Stimulated activated CD4-positive, alpha-beta T cell treated with anti-CD3 and anti-CD28 coated beads, Interleukin-4, amount 100 ng/mL, for 4 hours (primary cell): ENCODE measurements around the gene KCNH1.

Experiments used
- DNase-seq, 2 experiments: peaks; one replicate each; pipeline ENCODE4 v3.0.0-alpha.2; 2020

The KCNH1 gene

DNA sequence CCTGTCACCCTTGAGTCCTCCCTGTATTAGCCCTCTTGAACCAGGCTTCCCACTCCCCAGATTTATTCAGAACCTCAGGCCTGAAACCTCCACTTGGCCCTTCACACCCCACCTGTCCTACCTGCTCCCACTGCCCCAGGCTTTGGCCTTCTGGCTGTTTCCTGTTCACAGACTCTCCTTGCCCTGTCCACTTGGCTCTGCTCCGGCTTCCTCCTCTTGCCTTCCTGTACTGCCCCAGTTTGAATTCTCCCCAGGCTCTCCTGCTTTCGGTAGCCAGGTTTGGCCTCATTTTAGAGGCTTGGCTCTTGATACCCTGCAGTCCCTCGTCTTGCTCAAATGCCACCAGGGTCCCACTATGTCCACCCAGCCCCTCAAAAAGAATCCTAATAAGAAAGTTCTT, 385.2 kb downstream of the KCNH1 start:
- DNase-seq, result no peak

DNA sequence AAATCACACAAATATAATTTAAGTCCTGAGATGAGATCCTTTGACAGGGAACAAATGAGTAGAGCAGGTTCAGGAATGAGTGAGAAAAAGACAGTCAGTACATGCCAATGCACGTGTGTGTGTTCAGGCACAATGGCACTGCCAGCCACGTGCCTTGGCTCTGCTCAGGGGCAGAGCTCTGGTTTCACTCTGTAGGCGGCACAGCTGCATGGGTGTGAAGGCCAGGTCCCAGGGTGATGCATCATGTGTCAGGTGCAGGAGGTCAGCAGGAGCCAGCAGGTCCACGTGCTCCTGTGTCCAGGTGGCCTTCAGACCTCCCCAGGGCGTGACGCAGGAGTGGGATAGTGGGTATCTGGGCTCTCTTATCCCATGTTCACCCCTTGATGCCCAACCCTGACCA, 386.1 kb downstream of the KCNH1 start:
- DNase-seq, result no peak

DNA sequence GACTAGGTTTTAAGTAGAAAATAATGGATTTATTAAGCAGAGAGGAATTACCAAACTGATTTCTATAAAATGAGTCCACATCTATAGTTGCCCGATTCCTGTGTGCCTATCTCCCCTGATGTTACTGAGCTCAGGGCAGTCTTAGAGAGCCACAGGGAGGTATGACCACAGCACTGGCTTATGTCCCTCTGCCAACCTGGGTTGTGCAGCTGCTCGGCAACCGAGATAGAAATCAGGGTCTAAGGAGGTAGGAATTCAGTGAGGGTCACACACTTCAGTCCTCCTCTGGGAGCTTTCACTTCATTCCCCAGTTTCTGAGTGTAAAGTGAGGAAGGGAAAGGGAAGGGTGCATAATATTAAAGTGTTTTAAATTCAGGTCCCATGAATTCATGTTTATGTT, 386.8 kb downstream of the KCNH1 start:
- DNase-seq, result no peak

DNA sequence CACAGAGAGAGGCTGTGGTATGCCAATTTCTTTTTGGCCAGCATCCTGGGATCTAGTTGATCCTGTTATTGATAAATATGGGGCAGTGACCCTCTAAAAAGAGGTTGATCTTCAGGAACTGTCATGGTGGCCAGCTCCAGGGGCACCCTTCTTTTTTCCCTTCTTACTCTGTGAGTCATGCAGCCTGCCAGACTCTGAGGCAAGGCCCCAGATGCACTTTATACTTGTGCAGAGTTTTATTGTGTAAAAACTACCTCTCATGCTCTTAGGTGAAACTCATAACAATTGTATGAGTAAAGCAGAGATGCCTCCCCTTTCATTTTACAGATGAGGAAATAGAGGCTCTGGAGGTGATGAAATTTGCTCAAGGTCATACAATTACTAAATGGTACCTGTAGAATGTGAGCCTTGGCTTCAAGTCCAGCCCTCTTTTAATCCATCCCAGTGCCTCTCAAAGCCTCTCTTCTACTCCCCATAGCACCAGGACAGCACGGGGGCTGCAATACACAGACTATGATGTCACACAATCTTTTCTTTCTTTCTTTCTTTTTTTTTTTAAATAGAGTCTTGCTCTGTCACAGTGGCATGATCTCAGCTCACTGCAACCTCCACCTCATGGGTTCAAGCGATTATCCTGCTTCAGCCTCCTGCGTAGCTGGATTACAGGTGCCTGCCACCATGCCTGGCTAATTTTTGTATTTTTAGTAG, 387.8 kb downstream of the KCNH1 start:
- no peak for DNase-seq

DNA sequence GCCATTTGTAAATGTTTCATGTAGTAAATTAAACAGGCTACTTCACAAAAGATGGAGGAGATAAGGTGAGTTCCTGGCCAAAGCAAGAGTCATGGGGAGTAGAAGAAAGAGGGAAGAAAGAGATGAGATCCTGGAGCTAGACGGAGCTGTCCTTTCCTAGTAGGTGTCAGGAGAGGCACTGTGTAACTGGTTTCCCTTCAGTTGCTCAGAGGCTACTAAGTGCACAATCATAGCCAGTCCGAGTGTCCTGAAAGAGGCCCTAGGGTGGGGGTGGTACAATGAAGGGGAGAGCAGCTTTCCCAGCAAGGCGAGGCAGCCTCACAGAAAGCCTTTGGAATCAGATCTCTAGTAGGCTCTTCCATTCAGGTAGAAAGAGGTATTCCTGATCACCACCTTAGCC, 390.9 kb downstream of the KCNH1 start:
- DNase-seq, result no peak

DNA sequence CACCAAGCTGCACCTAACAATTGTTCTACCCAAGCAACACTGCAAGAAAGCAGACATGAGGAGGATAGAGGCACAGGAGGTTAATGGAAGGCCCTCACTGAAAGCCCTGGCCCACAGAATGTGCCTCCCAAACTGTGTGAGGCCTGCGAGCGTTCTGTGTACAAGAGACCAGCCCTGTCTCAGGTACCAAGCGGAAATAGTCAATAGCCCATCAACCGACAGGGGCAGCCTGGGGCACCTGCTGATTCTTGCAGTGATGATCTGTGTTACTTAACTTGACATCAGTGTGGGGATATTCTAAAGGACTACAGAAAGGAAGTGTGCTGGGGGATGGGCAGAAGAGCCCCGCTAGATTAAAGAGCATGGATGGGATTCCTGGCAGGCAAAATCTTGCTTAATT, 392.4 kb downstream of the KCNH1 start:
- no peak for DNase-seq

DNA sequence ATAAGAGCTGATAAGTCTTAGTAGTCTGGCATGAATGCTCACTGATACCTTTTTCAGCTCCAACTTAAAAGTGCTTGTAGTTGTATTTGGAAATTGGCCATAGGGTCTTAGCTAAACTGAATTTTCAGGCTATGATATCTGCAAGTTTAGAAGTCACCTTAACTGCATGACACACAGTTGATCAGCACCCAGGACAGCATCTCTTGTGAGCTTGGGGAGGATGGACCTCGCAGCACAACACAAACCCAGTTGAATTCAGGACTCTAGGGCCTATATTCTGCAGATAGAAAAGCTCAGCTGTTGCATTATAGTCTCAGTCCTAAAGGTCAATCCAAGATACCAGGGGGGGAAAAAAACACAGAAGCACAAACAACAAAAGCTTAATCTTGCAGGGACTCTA, 394.3 kb downstream of the KCNH1 start:
- no peak for DNase-seq

DNA sequence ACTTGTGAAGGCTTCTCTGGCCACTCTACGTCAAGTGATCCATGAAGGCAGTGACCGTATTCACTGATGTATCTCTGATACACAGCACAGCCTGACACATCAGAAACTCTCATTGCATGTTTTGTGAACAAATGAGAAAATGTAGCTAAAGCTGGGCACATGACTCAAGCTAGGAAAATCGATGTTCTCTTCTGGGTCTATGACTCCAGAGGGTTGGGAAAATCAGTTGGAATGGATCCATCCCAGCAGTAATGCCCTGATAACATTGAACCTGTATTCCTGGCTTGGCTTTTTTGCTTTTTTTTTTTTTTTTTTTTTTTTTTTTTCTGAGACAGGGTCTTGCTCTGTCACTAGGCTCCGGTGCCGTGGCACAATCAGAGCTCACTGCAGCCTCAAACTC, 395.7 kb downstream of the KCNH1 start:
- DNase-seq, result no peak

DNA sequence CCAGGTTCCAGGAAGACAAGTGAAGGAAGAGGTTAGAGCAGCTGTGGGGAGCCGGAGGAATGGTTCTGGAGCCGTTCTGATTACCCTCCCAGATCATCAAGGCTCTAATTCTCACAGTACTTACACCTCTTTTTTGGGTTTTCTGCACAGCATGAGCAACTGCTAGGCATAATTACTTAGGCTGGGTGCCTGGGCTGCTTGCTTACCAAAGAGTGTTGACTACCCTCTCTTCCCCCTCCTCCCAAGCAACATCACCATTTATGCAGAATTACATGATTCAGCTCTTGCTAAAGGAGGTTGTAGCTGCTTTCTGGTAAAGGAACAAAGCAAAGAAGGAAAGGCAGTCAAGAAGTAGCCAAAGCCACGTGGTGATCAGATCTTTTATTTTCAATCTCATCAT, 397.2 kb downstream of the KCNH1 start:
- DNase-seq, result no peak

DNA sequence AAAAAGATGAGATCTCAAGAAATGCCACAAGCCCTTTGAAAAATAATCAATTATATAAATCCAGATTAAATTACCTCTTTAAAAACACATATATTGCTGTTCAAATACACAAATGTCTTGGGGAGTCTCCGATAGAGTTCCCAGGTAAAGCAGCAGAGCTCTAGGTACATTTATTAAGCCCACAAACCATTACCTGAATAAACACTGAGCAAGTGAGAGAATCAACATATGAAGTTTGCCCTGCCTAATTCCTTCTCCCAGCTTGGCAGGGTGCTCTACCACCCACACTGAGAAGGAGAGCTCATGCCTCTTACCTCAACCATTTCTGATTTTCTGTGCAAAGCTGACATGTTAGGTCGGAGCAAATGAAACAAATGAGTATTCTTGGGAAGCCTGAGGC, 402.4 kb downstream of the KCNH1 start:
- no peak for DNase-seq

DNA sequence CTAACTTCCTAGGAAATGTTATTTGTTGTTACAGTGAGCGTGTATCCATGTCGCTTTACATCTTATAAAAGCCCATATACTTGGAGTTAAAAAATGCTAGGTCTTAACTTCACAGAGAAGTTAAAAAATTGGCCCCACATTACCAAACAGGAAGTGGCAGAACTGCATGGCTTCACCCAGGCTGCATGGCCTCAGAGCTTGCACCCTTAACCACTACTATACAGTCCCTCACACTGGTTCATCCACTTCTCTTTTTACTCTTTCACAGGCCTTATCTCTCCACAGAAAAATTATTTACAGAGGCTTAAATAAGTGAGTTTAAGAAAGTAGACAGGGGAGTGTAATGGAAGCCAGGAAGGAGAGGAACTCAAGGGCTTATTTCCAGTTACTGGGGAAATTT, 402.8 kb downstream of the KCNH1 start:
- DNase-seq, result no peak

DNA sequence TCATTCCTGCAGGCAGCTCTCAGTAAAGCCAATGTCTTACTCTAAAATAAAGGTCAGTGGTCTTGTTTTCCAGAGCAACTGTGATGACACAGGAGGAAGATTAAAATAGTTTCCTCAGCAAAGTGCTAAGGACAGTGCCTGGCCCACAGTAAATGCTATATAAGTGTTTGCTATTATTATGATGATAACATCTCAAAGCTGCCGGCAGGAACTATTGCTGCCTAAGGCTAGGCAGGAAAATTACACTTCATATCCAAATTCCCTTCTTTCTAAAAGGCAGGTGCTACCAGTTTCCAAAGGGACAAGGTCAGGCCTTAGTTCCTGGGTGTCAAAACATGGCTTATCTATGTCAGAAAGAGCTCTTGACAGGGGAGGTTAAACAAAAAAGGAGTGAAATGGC, 403.9 kb downstream of the KCNH1 start:
- no peak for DNase-seq

DNA sequence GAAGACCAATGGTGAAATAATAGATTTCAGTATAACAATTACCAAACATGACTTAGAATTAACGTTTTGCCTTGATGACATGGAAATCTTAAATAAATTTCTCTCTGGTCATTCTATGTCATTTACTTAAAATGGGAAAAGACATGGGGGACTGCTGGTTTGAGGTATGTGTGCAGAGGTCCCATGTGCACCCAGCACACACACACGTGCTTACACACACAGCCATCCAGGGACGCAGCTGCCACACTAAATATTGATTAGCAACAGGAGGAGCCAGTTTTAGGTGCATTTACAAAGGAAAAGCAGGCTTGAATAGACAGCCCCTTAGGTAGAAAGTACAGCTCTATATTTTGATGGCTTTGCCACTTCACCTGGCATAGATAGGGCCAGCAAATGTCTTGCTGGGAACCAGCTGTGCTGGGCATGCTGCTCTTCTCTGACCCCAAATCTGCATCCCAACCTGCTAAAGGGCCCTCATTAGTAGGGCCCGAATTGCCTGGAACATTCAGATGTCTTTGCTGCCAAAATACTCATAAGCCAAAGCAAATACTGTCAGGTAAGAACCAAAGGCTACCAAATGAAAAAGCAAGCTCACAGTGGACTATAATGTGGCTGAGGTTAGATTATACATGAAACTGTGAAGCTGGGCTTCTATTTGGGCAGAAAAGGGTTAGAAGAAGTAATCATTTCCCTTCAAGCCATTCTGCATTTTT, 405.4 kb downstream of the KCNH1 start:
- no peak for DNase-seq

DNA sequence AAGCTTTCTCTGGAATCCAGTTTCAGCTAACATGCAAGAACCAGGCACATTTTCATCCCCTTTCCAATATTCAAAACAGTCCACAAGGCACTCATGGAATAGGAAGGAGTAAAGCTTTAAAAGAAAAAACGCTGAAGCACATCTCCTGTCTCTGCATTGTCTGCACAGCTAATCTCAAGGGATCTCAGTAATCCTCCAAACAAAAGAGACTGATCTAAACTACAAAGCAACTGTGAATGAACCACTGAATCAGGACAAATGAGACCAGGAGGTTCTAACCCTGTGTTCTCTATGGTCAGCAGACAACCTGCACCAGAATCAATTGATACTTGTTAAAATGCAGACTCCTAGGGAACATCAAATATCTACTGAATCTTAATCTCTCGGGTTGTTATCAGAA, 406.2 kb downstream of the KCNH1 start:
- DNase-seq, result no peak

DNA sequence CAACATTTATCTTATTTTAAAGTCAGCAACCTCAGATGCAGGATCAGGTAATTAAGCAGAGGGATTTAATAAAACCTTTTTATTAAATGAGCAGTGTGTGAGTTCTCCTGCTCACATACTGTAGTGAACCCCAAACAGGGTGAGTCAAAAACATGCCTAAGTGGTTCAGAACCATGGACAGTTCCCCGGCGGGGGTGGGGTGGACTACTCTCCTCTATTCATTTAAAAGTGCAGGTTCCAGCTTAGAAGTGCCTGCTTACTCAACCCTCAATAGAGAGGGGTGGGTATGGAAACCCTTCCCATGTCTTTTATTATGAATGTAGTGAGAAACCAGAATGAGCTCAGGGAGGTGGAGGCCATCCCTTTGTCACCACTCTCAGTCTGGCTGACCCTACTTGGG, 407.3 kb downstream of the KCNH1 start:
- DNase-seq, result no peak

DNA sequence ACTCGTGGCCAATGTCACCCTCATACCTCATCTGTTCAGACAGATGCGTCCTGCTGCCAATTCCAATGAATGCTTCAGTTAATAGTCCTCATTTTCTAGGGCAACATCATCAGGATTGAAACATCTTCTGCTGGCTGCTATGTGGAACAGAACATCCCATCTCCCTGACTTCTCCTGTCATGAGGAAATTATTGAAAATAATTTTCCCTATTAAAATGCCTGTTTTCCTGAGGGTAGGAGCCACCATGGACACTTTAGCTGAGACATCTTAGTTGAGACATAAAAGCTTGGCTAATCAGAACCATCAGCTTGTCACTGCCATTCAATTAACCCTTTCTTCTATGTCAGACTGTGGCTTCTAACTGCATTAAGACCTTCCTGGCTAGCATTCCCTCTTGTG, 409.2 kb downstream of the KCNH1 start:
- DNase-seq, result no peak

DNA sequence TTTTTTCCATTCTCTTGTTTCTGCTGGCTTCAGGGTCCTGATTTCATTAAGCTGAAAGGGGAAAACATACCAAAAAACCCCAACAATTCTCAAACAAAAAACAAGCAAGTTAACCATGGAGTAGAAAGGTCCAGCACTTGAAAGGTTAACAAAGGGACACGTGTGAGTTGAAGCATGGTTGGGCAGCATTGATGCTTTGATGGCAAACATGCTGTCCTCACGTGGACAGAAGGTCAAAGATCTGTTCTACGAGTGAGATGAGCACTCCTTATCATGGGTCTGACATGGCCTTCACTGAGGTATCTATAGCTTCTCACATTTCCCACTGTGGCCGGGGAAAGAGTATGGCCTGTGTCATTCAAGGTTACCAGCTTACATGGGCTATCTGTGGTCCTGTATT, 410.3 kb downstream of the KCNH1 start:
- DNase-seq, result no peak

DNA sequence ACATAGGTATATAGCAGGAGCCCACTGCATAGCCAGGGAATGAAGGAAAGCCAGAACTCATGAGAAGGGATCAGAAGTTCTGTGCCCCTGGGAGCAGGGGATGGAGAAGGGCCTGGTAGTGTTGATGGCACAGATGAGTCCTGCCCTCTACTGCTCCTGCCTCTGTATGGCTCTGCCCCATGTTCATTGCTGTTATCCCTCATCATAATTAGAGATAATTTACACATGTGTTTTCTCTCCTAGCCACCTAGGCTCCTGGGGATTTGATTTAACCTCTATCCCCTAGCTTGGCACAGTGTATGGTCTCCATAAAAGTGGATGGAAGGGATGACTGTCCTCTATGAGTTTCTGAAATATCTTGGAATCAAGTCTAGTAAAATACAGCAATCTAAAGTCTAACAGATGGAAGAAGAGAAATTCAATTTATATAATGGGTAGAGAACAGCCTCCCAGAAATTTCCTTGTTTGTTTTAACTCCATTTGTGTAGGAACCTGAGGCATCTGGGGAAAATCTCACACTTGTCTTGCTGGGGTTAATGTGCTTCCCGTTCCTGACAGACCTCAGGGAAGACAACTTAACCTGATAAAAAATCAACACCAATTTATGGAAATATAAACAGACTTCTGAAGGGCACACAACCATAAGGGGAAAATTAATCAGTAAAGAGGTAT, 411.4 kb downstream of the KCNH1 start:
- no peak for DNase-seq

DNA sequence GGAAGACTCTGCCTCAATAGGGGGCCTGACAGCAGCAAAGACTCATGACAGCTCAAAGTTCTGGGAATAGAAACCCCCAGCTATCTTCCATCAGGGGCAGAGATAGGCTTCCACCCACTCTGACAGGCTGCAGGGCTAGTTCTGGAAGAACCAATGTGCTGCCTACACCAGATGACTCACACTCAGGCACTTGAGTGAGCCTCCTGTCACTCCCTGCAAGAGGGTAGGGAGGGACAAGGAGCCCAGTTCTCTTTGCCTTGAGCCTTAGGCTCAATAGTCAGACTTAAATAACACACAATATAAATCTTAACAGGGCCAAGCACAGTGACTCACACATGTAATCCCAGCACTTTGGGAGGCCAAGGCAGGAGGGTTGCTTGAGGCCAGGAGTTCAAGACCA, 418.9 kb downstream of the KCNH1 start:
- DNase-seq, result no peak

DNA sequence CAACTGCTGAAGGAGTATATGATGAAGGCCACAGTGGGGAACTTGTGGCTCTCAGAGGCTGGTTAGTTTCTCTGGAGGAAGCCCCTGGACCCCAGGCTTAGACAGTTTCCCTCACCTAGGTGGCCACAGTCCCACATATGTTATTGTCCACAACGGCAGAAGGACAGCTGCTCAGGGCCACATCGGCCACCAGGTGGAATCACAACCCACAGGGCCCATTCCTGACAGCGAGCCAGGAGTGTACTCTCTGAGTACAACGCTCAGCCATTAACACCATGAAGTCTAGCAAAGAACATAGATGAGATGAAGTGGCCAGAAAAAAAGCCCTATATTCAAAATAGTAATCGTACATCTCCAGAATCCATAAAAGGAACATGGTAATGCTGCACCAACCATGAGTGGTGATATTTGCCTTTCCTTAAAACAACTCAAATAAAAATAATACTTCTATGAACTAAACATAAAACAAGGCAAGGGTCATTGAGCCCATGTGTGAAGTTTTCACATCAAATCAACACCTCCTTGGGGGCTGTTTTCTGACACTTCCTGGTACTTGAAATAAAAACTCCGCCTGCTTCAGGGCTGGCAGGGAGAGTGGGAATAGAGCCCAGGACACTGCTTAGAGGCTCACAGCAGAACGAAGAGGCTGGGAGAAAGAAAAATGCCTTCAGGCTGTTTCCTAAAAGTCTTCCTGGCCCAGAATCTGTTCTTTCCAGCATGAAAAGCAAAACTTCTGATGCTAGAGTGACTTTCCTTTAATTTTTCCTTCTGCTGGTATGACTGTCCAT, 421.9 kb downstream of the KCNH1 start:
- DNase-seq, result no peak

DNA sequence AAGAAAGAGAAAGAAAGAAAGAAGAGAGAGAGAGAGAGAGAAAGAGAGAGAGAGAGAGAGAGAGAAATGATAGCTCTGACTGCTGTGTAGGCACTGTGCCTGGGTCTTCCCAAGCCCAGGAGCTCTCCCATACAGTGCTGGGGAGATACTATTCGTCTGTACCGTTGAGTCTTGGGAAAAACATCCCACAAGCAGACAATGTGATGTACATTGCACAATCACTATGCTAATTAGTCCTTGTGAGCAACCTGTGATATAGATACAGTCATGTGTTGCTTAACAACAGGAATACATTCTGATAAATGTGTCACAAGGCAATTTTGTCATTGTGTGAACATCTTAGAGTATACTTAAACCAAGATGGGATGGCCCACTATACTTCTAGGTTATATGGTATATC, 424.2 kb downstream of the KCNH1 start:
- no peak for DNase-seq

DNA sequence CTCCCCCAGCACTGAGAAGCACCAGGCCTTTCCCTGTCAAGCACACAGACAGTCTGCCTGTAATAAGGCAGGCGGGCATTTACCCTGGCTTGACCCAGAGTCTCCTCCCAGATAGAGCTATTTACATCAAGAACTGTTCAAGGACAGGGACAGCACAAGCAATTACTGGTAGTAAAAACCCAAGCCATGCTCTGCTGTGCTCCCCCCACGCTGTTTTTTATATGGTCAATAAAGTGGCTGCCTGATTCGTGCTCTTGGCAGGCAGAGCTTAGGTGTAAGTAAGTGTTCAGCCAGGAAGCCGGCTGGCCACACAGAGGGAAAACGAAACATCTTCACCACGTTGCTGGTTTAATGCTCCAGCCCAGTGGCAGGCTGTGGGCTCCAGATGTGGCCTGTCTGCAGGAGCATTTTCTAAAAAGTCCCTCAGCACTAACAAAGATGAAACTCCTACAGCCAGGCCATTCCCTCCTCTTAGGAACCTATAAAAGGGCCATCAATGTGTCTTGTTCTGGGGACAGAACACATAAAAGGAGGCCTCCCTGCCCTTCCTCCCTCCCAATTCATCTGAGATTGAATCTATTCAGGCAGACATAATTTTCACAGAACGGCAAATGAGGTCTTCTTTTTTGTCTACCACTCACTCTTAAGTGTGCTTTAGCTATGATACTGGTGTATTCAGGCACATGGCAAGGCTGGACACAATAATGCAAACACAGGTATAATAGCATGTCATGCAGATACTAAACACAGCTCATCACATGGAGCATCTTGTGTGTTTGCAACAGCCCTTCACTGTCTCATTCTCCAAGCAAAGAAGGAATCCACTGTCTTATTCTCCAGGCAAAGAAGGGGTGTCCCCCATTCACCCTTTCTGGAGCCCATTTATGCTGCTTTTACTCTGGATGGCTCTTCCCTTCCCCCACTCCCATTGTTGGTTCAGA, 426.4 kb downstream of the KCNH1 start:
- DNase-seq, result no peak
